B cell (primary cell): ENCODE results near the gene AGRN. TPM values are rescaled to one million over a fixed set of nuclear protein-coding genes. Genes with fewer than 3 reads are reported as not detected.

ENCODE experiments used
- ATAC-seq: fragments of 200-7000 bp; cut with Tn5 transposase; one replicate; pipeline ENCODE4 v1.10.0; 2021; ENCODE audit warnings: low read depth, mild to moderate bottlenecking, moderate number of reproducible peaks, moderate library complexity
- CTCF ChIA-PET: fragments of 350-600 bp; sonication (Branson Sonifier 250); formaldehyde crosslinking; loops from one replicate; lab custom pipeline; 2021; ENCODE audit warnings: antibody characterized with exemption, inconsistent platforms; lab: Charles Lee
- POLR2A ChIA-PET: fragments of 350-600 bp; sonication (Branson Sonifier 250); formaldehyde crosslinking; loops from one replicate; lab custom pipeline; 2021; ENCODE audit warnings: antibody characterized with exemption; lab: Charles Lee
- DNase-seq: peaks from one replicate; pipeline ENCODE4 v3.0.0; 2013
- H2AFZ ChIP-seq: 2 replicates; pipeline ENCODE4 v1.6.1; 2012; ENCODE audit warnings: mild to moderate bottlenecking, low read depth, low read length; ENCODE audit not compliant: insufficient read depth, poor library complexity, severe bottlenecking
- H3K27ac ChIP-seq, 2 donors: 1 replicate in 1 of 2; 2 replicates in 1 of 2; pipeline ENCODE4 v1.5.1; 2012 to 2013; ENCODE audit warnings: low read length in 2 of 2, mild to moderate bottlenecking in 2 of 2, moderate library complexity in 1 of 2
- H3K27me3 ChIP-seq, 4 experiments: fragments of 200-600 bp in 1 of 4; sonication (generic) in 1 of 4; replicated peaks in 1 of 4; 1 replicate in 2 of 4; 2 replicates in 2 of 4; pipeline versions ENCODE4 v1.6.1 to v1.7.0; 2013 to 2016; ENCODE audit warnings: low read length in 3 of 4, mild to moderate bottlenecking in 2 of 4, mixed read lengths in 1 of 4, moderate library complexity in 1 of 4; ENCODE audit not compliant: insufficient read depth in 4 of 4, control insufficient read depth in 3 of 4; ENCODE audit errors: control extremely low read depth in 1 of 4
- H3K36me3 ChIP-seq, 2 experiments: replicated peaks in 1 of 2; 1 replicate in 1 of 2; 2 replicates in 1 of 2; pipeline versions ENCODE4 v1.6.1 to v1.7.1; 2013; ENCODE audit warnings: low read length in 1 of 2; ENCODE audit not compliant: insufficient read depth in 2 of 2, control insufficient read depth in 1 of 2; ENCODE audit errors: control extremely low read depth in 1 of 2, extremely low read depth in 1 of 2
- H3K4me1 ChIP-seq, 2 donors: fragments of 200-600 bp in 1 of 2; sonication (generic) in 1 of 2; 1 replicate in 1 of 2; 2 replicates in 1 of 2; pipeline versions ENCODE4 v1.5.1 to v1.6.1; 2013 to 2017; ENCODE audit warnings: low read length in 2 of 2; ENCODE audit not compliant: control insufficient read depth in 2 of 2, insufficient read depth in 2 of 2
- H3K4me2 ChIP-seq: replicated peaks from 2 replicates; pipeline ENCODE3; 2012; ENCODE audit warnings: mild to moderate bottlenecking, low read depth, low read length; ENCODE audit not compliant: poor library complexity, severe bottlenecking
- H3K4me3 ChIP-seq, 5 experiments: fragments of 200-600 bp in 1 of 5; sonication (generic) in 1 of 5; 1 replicate in 3 of 5; 2 replicates in 2 of 5; pipeline versions ENCODE4 v1.5.1 to v1.7.0; 2011 to 2016; ENCODE audit warnings: low read length in 4 of 5, mild to moderate bottlenecking in 4 of 5, low read depth in 2 of 5, control low read depth in 1 of 5, moderate library complexity in 1 of 5; ENCODE audit not compliant: insufficient read depth in 1 of 5; ENCODE audit errors: control extremely low read depth in 1 of 5, extremely low read depth in 1 of 5
- H3K79me2 ChIP-seq: fragments of 200-600 bp; sonication (generic); one replicate; pipeline ENCODE4 v1.6.0; 2016; ENCODE audit warnings: low read length; ENCODE audit not compliant: control insufficient read depth, insufficient read depth
- H3K9ac ChIP-seq: fragments of 200-600 bp; sonication (generic); 2 replicates; pipeline ENCODE4 v1.6.1; 2017; ENCODE audit warnings: mild to moderate bottlenecking, low read length, moderate library complexity
- H3K9me3 ChIP-seq, 3 donors: one replicate each; pipeline versions ENCODE4 v1.6.1 to v1.7.1; 2013; ENCODE audit warnings: low read length in 2 of 3; ENCODE audit not compliant: control insufficient read depth in 2 of 3, insufficient read depth in 1 of 3; ENCODE audit errors: control extremely low read depth in 1 of 3
- H4K20me1 ChIP-seq: 2 replicates; pipeline ENCODE4 v1.6.0; 2012; ENCODE audit warnings: mild to moderate bottlenecking, low read length; ENCODE audit not compliant: insufficient read depth, control insufficient read depth, poor library complexity, severe bottlenecking
- H3K27ac Mint-ChIP-seq: one replicate; pipeline ENCODE4 v1.8.0; 2021; ENCODE audit warnings: mixed read lengths
- H3K27me3 Mint-ChIP-seq: one replicate; pipeline ENCODE4 v1.8.0; 2021; ENCODE audit warnings: mixed read lengths
- H3K4me1 Mint-ChIP-seq: one replicate; pipeline ENCODE4 v1.8.0; 2021; ENCODE audit warnings: mixed read lengths
- H3K4me3 Mint-ChIP-seq: one replicate; pipeline ENCODE4 v1.8.0; 2021; ENCODE audit warnings: mixed read lengths
- H3K9me3 Mint-ChIP-seq: one replicate; pipeline ENCODE4 v1.8.0; 2022; ENCODE audit warnings: mixed read lengths; ENCODE audit not compliant: insufficient read depth
- CTCF ChIP-seq: fragments of 200-600 bp; IDR thresholded peaks from one replicate; pipeline ENCODE4 v1.8.0; 2022; ENCODE audit warnings: antibody characterized with exemption, mild to moderate bottlenecking
- EZH2 ChIP-seq: IDR thresholded peaks from 2 replicates; pipeline ENCODE4 v1.6.1; 2012; ENCODE audit warnings: borderline replicate concordance, low read depth, mild to moderate bottlenecking, moderate library complexity, low read length; ENCODE audit not compliant: insufficient read depth, poor library complexity, severe bottlenecking
- WGBS: methylation state at CpG from one replicate; pipeline ENCODE4 v1.1.5; 2013; ENCODE audit warnings: missing lambda C conversion rate; ENCODE audit not compliant: insufficient coverage; 5-methylcytosine and 5-hydroxymethylcytosine counted together
- intact Hi-C: fragments of 100-400 bp; cut with micrococcal nuclease; formaldehyde crosslinking; loops from one replicate; pipeline ENCODE4 v1.10.0; 2022
- polyA plus RNA-seq: library from polyadenylated mRNA; depleted of rRNA; stranded (reverse); fragments of >200 nt; gene quantifications from 2 replicates; pipeline ENCODE4 v1.2.3, GENCODE V29; 2012
- total RNA-seq, 2 donors: library from RNA; stranded (reverse); fragments of 120-200 nt in 1 of 2; gene quantifications; 1 replicate in 1 of 2; 2 replicates in 1 of 2; pipeline versions ENCODE4 v1.2.3 to v1.2.4, GENCODE V29; 2013 to 2022

The AGRN gene
- total and polyA plus RNA-seq, 2 donors (not counting 1 experiment from before 2014, with no cell fraction given) = 7.3 to 31.3 TPM

- no peaks in the 10 kb centered on the region for H3K36me3 ChIP-seq
- Mint-ChIP-seq H3K9me3 (no peaks in the 10 kb centered on the region), H3K4me1 (no peaks in the 10 kb centered on the region), H3K27me3 (no peaks in the 10 kb centered on the region), H3K27ac (no peak overlapping the region), H3K4me3 (no peak overlapping the region)
- H3K4me2 ChIP-seq = no peak overlapping the region
- ChIA-PET CTCF (interaction anchor here (1.2 kb wide), 1 partner anchor 30 kb away, joined by 3 read pairs; no protein-coding TSS in a partner anchor), POLR2A (no interaction called here)
- H3K9ac ChIP-seq = no peak overlapping the region
- H2AFZ ChIP-seq = no peak overlapping the region
- no peak overlapping the region for H3K4me3 ChIP-seq
- intact Hi-C loops = no loop called here
- no peak overlapping the region for H3K27ac ChIP-seq
- ATAC-seq (no peak), DNase-seq (no peak)
- no peaks in the 10 kb centered on the region for H4K20me1 ChIP-seq
- peaks cover 0 to 6% of the 10 kb centered on the region in 2 donors for H3K4me1 ChIP-seq
- WGBS = 94% methylated on average over 33 of the region's 38 CpGs
- TF ChIP-seq CTCF = no peak
- no peak for TF ChIP-seq EZH2
- no peaks in the 10 kb centered on the region for H3K9me3 ChIP-seq
- H3K79me2 ChIP-seq = no peaks in the 10 kb centered on the region
- no peaks in the 10 kb centered on the region for H3K27me3 ChIP-seq
These were observed 67.6 kb downstream of the AGRN start for GRCh38 chr1:1087351-1088028.

- no peak overlapping the region for H3K4me3 Mint-ChIP-seq
- Histone ChIP-seq H3K4me3 (no peak overlapping the region), H3K27me3 (no peaks in the 10 kb centered on the region), H3K27ac (no peak overlapping the region), H3K9ac (no peak overlapping the region), H4K20me1 (no peaks in the 10 kb centered on the region), H3K36me3 (no peaks in the 10 kb centered on the region), H3K79me2 (no peaks in the 10 kb centered on the region), H3K4me1 (peaks cover 0 to 7% of the 10 kb centered on the region in 2 donors), H2AFZ (no peak overlapping the region), H3K9me3 (no peaks in the 10 kb centered on the region), H3K4me2 (no peak overlapping the region)
- TF ChIP-seq CTCF = no peak
- no peak for TF ChIP-seq EZH2
- ATAC-seq (no peak), DNase-seq (no peak)
- no peaks in the 10 kb centered on the region for H3K9me3 Mint-ChIP-seq
- H3K27me3 Mint-ChIP-seq = no peaks in the 10 kb centered on the region
- intact Hi-C loops = no loop called here
- CTCF ChIA-PET = no interaction called here
- H3K4me1 Mint-ChIP-seq = peaks cover 3% of the 10 kb centered on the region
- 97% methylated on average over 26 of the region's 39 CpGs for WGBS
- no peak overlapping the region for H3K27ac Mint-ChIP-seq
- POLR2A ChIA-PET = no interaction called here
These were observed 68.3 kb downstream of the AGRN start for GRCh38 chr1:1088029-1088800.
